HCT116 (cell line): ENCODE data around the gene FASN. TPM values are rescaled to one million over a fixed set of nuclear protein-coding genes. Genes with fewer than 3 reads are reported as not detected.

Experiments
- ATAC-seq: fragments of 200-7000 bp; cut with Tn5 transposase; 2 replicates; pipeline ENCODE4 v1.9.1; 2020; ENCODE audit warnings: mild to moderate bottlenecking, moderate library complexity
- BruUV-seq: library from RNA; stranded (reverse); fragments of 400-500 nt; replicated peaks from 2 replicates; lab custom pipeline; 2021; lab: Mats Ljungman, UMichigan
- CTCF ChIA-PET: fragments of 300-600 bp; sonication (Branson Sonifier 250); formaldehyde crosslinking; loops from one replicate; lab custom pipeline; 2021; ENCODE audit warnings: antibody characterized with exemption; lab: Charles Lee
- POLR2A ChIA-PET: fragments of 300-600, 350-600 bp; sonication (Branson Sonifier 250); formaldehyde crosslinking; loops from one replicate; lab custom pipeline; 2021; ENCODE audit warnings: antibody characterized with exemption; lab: Charles Lee
- RAD21 ChIA-PET, 2 experiments: fragments of 300-600 bp; sonication (Branson Sonifier 250); formaldehyde crosslinking; loops; one replicate each; lab custom pipeline; 2023; ENCODE audit warnings: low total read pairs in 2 of 2; ENCODE audit not compliant: uncharacterized antibody in 2 of 2, unreplicated experiment in 2 of 2, low non-redundant PET in 1 of 2; lab: Charles Lee
- DNase-seq: peaks from one replicate; pipeline ENCODE4 v3.0.0-alpha.2; 2010; ENCODE audit warnings: low read depth, low spot score
- H2AFZ ChIP-seq: fragments of 200-600 bp; shearing (Covaris generic), sonication (generic); 2 replicates; pipeline ENCODE4 v1.6.1; 2017; ENCODE audit warnings: low read depth, mixed run types, mixed read lengths, antibody characterized with exemption, low read length; ENCODE audit not compliant: poor library complexity, severe bottlenecking
- H3K27ac ChIP-seq: 2 replicates; pipeline ENCODE4 v1.5.1; 2012; ENCODE audit warnings: low read depth, low read length
- H3K27me3 ChIP-seq: fragments of 200-600 bp; sonication (generic); 2 replicates; pipeline ENCODE4 v1.6.1; 2016; ENCODE audit warnings: mixed run types, low read length, mixed read lengths; ENCODE audit not compliant: insufficient read depth
- H3K36me3 ChIP-seq, 2 experiments: fragments of 200-500 bp in 1 of 2; fragments of 200-600 bp in 1 of 2; sonication (Bioruptor generic) in 1 of 2; sonication (generic) in 1 of 2; 2 replicates each; pipeline versions ENCODE4 v1.5.1 to v1.6.1; 2014 to 2016; ENCODE audit warnings: low read length in 2 of 2, inconsistent platforms in 1 of 2, mixed read lengths in 1 of 2, mixed run types in 1 of 2; ENCODE audit not compliant: insufficient read depth in 2 of 2, control insufficient read depth in 1 of 2
- H3K4me1 ChIP-seq, 2 experiments: fragments of 200-600 bp in 1 of 2; sonication (generic) in 1 of 2; 2 replicates each; pipeline versions ENCODE4 v1.5.1 to v1.6.1; 2012 to 2017; ENCODE audit warnings: low read length in 2 of 2, inconsistent platforms in 1 of 2, mild to moderate bottlenecking in 1 of 2, mixed read lengths in 1 of 2, mixed run types in 1 of 2, moderate library complexity in 1 of 2; ENCODE audit not compliant: insufficient read depth in 2 of 2, control insufficient read depth in 1 of 2
- H3K4me2 ChIP-seq: fragments of 200-600 bp; sonication (generic); 2 replicates; pipeline ENCODE4 v1.6.1; 2017; ENCODE audit warnings: mixed run types, low read length, mixed read lengths
- H3K4me3 ChIP-seq, 2 experiments: fragments of 200-600 bp in 1 of 2; sonication (generic) in 1 of 2; replicated peaks in 1 of 2; 2 replicates each; pipeline ENCODE4 v1.5.1; 2011 to 2016; ENCODE audit warnings: low read length in 2 of 2, control low read depth in 1 of 2, low read depth in 1 of 2, mild to moderate bottlenecking in 1 of 2, mixed read lengths in 1 of 2, mixed run types in 1 of 2
- H3K79me2 ChIP-seq: fragments of 200-600 bp; sonication (generic); 2 replicates; pipeline ENCODE4 v1.6.1; 2017; ENCODE audit warnings: mild to moderate bottlenecking, mixed run types, low read length, moderate library complexity, mixed read lengths; ENCODE audit not compliant: insufficient read depth
- H3K9ac ChIP-seq: fragments of 200-600 bp; sonication (generic); 2 replicates; pipeline ENCODE4 v1.6.1; 2016; ENCODE audit warnings: low read length, mixed read lengths
- H3K9me2 ChIP-seq: fragments of 200-600 bp; sonication (generic), shearing (Covaris generic); 2 replicates; pipeline ENCODE4 v1.6.1; 2017; ENCODE audit warnings: mixed run types, mild to moderate bottlenecking, moderate library complexity; ENCODE audit not compliant: insufficient read depth
- H3K9me3 ChIP-seq, 2 experiments: fragments of 200-500 bp in 1 of 2; fragments of 200-600 bp in 1 of 2; sonication (Bioruptor generic) in 1 of 2; sonication (generic) in 1 of 2; 2 replicates each; pipeline ENCODE4 v1.6.1; 2014 to 2017; ENCODE audit warnings: low read length in 2 of 2, mixed read lengths in 2 of 2, inconsistent platforms in 1 of 2, low read depth in 1 of 2, mild to moderate bottlenecking in 1 of 2, mixed run types in 1 of 2, moderate library complexity in 1 of 2; ENCODE audit not compliant: control insufficient read depth in 1 of 2, insufficient read depth in 1 of 2
- H4K20me1 ChIP-seq: fragments of 200-600 bp; sonication (generic), shearing (Covaris generic); 2 replicates; pipeline ENCODE4 v1.6.1; 2017; ENCODE audit warnings: mixed run types, mild to moderate bottlenecking, moderate library complexity; ENCODE audit not compliant: insufficient read depth
- ATF3 ChIP-seq: IDR thresholded peaks from 2 replicates; pipeline ENCODE4 v1.6.1; 2012
- CBX3 ChIP-seq: IDR thresholded peaks from 2 replicates; pipeline ENCODE4 v1.6.1; 2012; ENCODE audit warnings: low read depth
- CTCF ChIP-seq, 3 experiments: fragments of 200-600 bp in 1 of 3; sonication (generic) in 1 of 3; IDR thresholded peaks in 2 of 3; conservative IDR thresholded peaks in 1 of 3; 2 replicates each; pipeline ENCODE4 v1.5.1; 2012 to 2017; ENCODE audit warnings: low read depth in 2 of 3, low read length in 2 of 3, antibody characterized with exemption in 1 of 3, borderline replicate concordance in 1 of 3, control low read depth in 1 of 3, mild to moderate bottlenecking in 1 of 3, mixed read lengths in 1 of 3, mixed run types in 1 of 3, moderate library complexity in 1 of 3; ENCODE audit not compliant: insufficient read depth in 1 of 3
- FOSL1 ChIP-seq: IDR thresholded peaks from 2 replicates; pipeline ENCODE4 v1.6.1; 2012; ENCODE audit warnings: low read depth
- JUND ChIP-seq: IDR thresholded peaks from 2 replicates; pipeline ENCODE4 v1.6.1; 2012
- POLR2A ChIP-seq: IDR thresholded peaks from 2 replicates; pipeline ENCODE4 v1.7.0; 2011; ENCODE audit warnings: borderline replicate concordance; ENCODE audit not compliant: insufficient read depth, insufficient read length; ENCODE audit errors: extremely low read depth
- POLR2AphosphoS5 ChIP-seq: IDR thresholded peaks from 2 replicates; pipeline ENCODE4 v1.6.1; 2011; ENCODE audit warnings: mild to moderate bottlenecking, low read depth, low read length, moderate library complexity
- RAD21 ChIP-seq: IDR thresholded peaks from 2 replicates; pipeline ENCODE4 v1.6.1; 2012; ENCODE audit warnings: low read depth, mild to moderate bottlenecking
- REST ChIP-seq: IDR thresholded peaks from 2 replicates; pipeline ENCODE4 v1.6.1; 2012; ENCODE audit warnings: low read depth
- SIN3A ChIP-seq: IDR thresholded peaks from 2 replicates; pipeline ENCODE4 v1.6.1; 2012; ENCODE audit warnings: low read depth
- SP1 ChIP-seq: IDR thresholded peaks from 2 replicates; pipeline ENCODE4 v1.6.1; 2012; ENCODE audit warnings: low read depth
- SRF ChIP-seq: IDR thresholded peaks from 2 replicates; pipeline ENCODE4 v1.6.1; 2012; ENCODE audit warnings: low read depth
- TCF7L2 ChIP-seq: IDR thresholded peaks from 2 replicates; pipeline ENCODE4 v1.7.0; 2011; ENCODE audit warnings: borderline replicate concordance, inconsistent platforms; ENCODE audit not compliant: insufficient read depth, insufficient read length; ENCODE audit errors: extremely low read depth
- YY1 ChIP-seq: IDR thresholded peaks from 2 replicates; pipeline ENCODE4 v1.6.1; 2011; ENCODE audit warnings: low read length, low read depth, moderate library complexity, mild to moderate bottlenecking; ENCODE audit not compliant: insufficient replicate concordance; ENCODE audit errors: extremely low read depth
- ZBTB33 ChIP-seq: IDR thresholded peaks from 2 replicates; pipeline ENCODE4 v1.6.1; 2011; ENCODE audit warnings: mild to moderate bottlenecking, low read length, moderate library complexity; ENCODE audit not compliant: insufficient replicate concordance; ENCODE audit errors: extremely low read depth
- ZFX ChIP-seq: fragments of 450-650 bp; IDR thresholded peaks from 2 replicates; pipeline ENCODE4 v1.6.1; 2017
- ZNF274 ChIP-seq: fragments of 200-500 bp; sonication (Bioruptor generic); IDR thresholded peaks from 2 replicates; pipeline ENCODE4 v1.6.1; 2014; ENCODE audit warnings: mild to moderate bottlenecking, low read depth, low read length, inconsistent platforms
- intact Hi-C: fragments of 100-400 bp; cut with micrococcal nuclease; formaldehyde crosslinking; loops from 2 replicates; pipeline ENCODE4 v1.10.0; 2022
- total RNA-seq: library from RNA; stranded (reverse); gene quantifications from one replicate; pipeline ENCODE4 v1.2.1, GENCODE V29; 2021; ENCODE audit not compliant: unreplicated experiment

FASN gene
- total RNA-seq, 1 experiment from 2014 or later: 754 TPM

GRCh38 chr17:82035956-82036633 lies 61.9 kb downstream of the FASN start:
- CTCF ChIA-PET: interaction anchor here (4.8 kb wide), 1 partner anchor 14 kb away, joined by 57 read pairs; the partner anchor contains the start of genes CENPX and LRRC45
- Histone ChIP-seq H3K27me3 (no peaks in the 10 kb centered on the region), H3K9me2 (no peaks in the 10 kb centered on the region), H3K4me3 (peak overlapping the region; percentile 92 to 93), H3K9ac (peak overlapping the region; percentile 94), H3K36me3 (peaks cover 0 to 12% of the 10 kb centered on the region in 2 experiments; a peak in 1 of 4 replicates), H3K9me3 (no peaks in the 10 kb centered on the region), H3K79me2 (peaks cover 28% of the 10 kb centered on the region; the same call in 1 of the 2 replicates), H3K27ac (peak overlapping the region; percentile 91), H2AFZ (no peak overlapping the region), H4K20me1 (no peaks in the 10 kb centered on the region), H3K4me2 (peak overlapping the region; percentile 95), H3K4me1 (peaks cover 18 to 52% of the 10 kb centered on the region in 2 experiments)
- POLR2A ChIA-PET: interaction anchor here (1.6 kb wide), 1 partner anchor 13 kb away, joined by 4 read pairs; the partner anchor contains the start of genes CENPX and LRRC45
- ATAC-seq: no peak
- TF ChIP-seq POLR2A (no peak), ATF3 (no peak), ZFX (no peak), JUND (no peak), YY1 (no peak), CBX3 (no peak), REST (no peak), ZBTB33 (no peak), SP1 (no peak), FOSL1 (no peak), SRF (no peak), POLR2AphosphoS5 (no peak), SIN3A (no peak), TCF7L2 (no peak), RAD21 (no peak), ZNF274 (no peak), CTCF (IDR thresholded peaks at IDR 0.05 in 2 of 3, conservative IDR thresholded peaks at IDR 0.05 in 1 of 3; ENCODE audit: borderline replicate concordance in 1 of 3, insufficient read depth in 1 of 3, low read depth in 2 of 3, low read length in 2 of 3) (no peak)
- BruUV-seq: TSS peak; percentile 87
- RAD21 ChIA-PET: no interaction called here
- intact Hi-C loops: loop anchor here (2.0 to 10.0 kb wide), 3 partner anchors 63 to 379 kb away; partner anchors contain the start of genes FASN, HEXD and OGFOD3
- no peak for DNase-seq
